GM12801 (cell line): Measurements from ENCODE around the gene GSTA4.

Source experiments
- CTCF ChIP-seq: IDR thresholded peaks from one replicate; pipeline ENCODE4 v1.5.1; 2011; ENCODE audit warnings: control low read depth; ENCODE audit not compliant: insufficient read length; ENCODE audit errors: extremely low read depth

Gene GSTA4

GRCh38 chr6:52958546-52959255 is 36.4 kb downstream of the GSTA4 start:
- TF ChIP-seq CTCF = no peak

GRCh38 chr6:52955871-52956270 is 39.2 kb downstream of the GSTA4 start:
- no peak for TF ChIP-seq CTCF

GRCh38 chr6:52953911-52954839 is 40.9 kb downstream of the GSTA4 start:
- no peak for TF ChIP-seq CTCF

GRCh38 chr6:52946306-52946705 is 48.8 kb downstream of the GSTA4 start:
- TF ChIP-seq CTCF = no peak

- TF ChIP-seq CTCF = no peak
Measured at GRCh38 chr6:52942221-52942620, 52.9 kb downstream of the GSTA4 start.

GRCh38 chr6:52937908-52938307 is 57.2 kb downstream of the GSTA4 start:
- no peak for TF ChIP-seq CTCF

GRCh38 chr6:52933778-52934177 is 61.3 kb downstream of the GSTA4 start:
- no peak for TF ChIP-seq CTCF
